GM12892 (cell line): ENCODE data around the gene SGPL1.

ENCODE experiments used
- POLR2A ChIP-seq: IDR thresholded peaks from 2 replicates; pipeline ENCODE4 v1.6.1; 2011; ENCODE audit warnings: low read depth, low read length, control low read depth
- POLR2AphosphoS5 ChIP-seq: IDR thresholded peaks from 2 replicates; pipeline ENCODE4 v1.6.1; 2011; ENCODE audit warnings: low read depth, low read length, control low read depth

GRCh38 chr10:70911386-70911785 lies 95.6 kb downstream of the SGPL1 start:
- no peak for TF ChIP-seq POLR2AphosphoS5
- no peak for TF ChIP-seq POLR2A
